Activated T-cell treated with anti-CD3 and anti-CD28 coated beads, Interleukin-2, amount 50 U/mL, for 48 hours (primary cell): ENCODE data around the gene MYL10.
"Not testable (repeated sequence)": the region's sequence is repeated elsewhere in the genome, so short reads cannot be mapped to it uniquely, and the experiment has no call there.

ENCODE experiments used
- DNase-seq, 2 experiments: peaks; one replicate each; pipeline ENCODE4 v3.0.0-alpha.2; 2020

The MYL10 gene

GRCh38 chr7:101650579-101651081 is 21.5 kb upstream of the MYL10 start:
- no peak for DNase-seq

- DNase-seq, result not testable (repeated sequence)
These were observed 18.8 kb upstream of the MYL10 start for GRCh38 chr7:101647876-101648275.

GRCh38 chr7:101645951-101646350 is 16.9 kb upstream of the MYL10 start:
- DNase-seq, result no peak

- no peak for DNase-seq
These were observed 15.8 kb upstream of the MYL10 start for GRCh38 chr7:101644879-101645278.

- not testable (repeated sequence) for DNase-seq
These were observed 10.0 kb upstream of the MYL10 start for GRCh38 chr7:101639127-101639526.

GRCh38 chr7:101636822-101637623 is 7.9 kb upstream of the MYL10 start:
- DNase-seq, result no peak

GRCh38 chr7:101635484-101635883 is 6.4 kb upstream of the MYL10 start:
- DNase-seq, result no peak

GRCh38 chr7:101634196-101634717 is 5.2 kb upstream of the MYL10 start:
- no peak for DNase-seq

GRCh38 chr7:101633511-101633910 is 4.4 kb upstream of the MYL10 start:
- no peak for DNase-seq

GRCh38 chr7:101632641-101633040 is 3.5 kb upstream of the MYL10 start:
- no peak for DNase-seq

- DNase-seq, result no peak
These were observed 2.2 kb upstream of the MYL10 start for GRCh38 chr7:101631224-101631714.

- DNase-seq, result no peak
These were observed 1.5 kb upstream of the MYL10 start for GRCh38 chr7:101630591-101630990.

- no peak for DNase-seq
These were observed 574 bp downstream of the MYL10 start for GRCh38 chr7:101628522-101628921.

- DNase-seq, result no peak
These were observed 2.3 kb downstream of the MYL10 start for GRCh38 chr7:101626758-101627157.

- no peak for DNase-seq
These were observed 2.9 kb downstream of the MYL10 start for GRCh38 chr7:101626069-101626671.

- DNase-seq, result no peak
These were observed 3.9 kb downstream of the MYL10 start for GRCh38 chr7:101625031-101625791.

GRCh38 chr7:101624246-101625001 is 4.7 kb downstream of the MYL10 start:
- DNase-seq, result no peak

- no peak for DNase-seq
These were observed 6.4 kb downstream of the MYL10 start for GRCh38 chr7:101622609-101623173.

- no peak for DNase-seq
These were observed 8.1 kb downstream of the MYL10 start for GRCh38 chr7:101620991-101621390.

GRCh38 chr7:101620395-101620794 is 8.7 kb downstream of the MYL10 start:
- DNase-seq, result no peak

GRCh38 chr7:101618916-101619315 is 10.2 kb downstream of the MYL10 start:
- no peak for DNase-seq
